Measurements from ENCODE around the gene NUBP2.
"Not testable (repeated sequence)": the region's sequence is repeated elsewhere in the genome, so short reads cannot be mapped to it uniquely, and the experiment has no call there.

Gene NUBP2

GRCh38 chr16:1794908-1795666, 12.3 kb downstream of the NUBP2 start:
- no peak for DNase-seq
- TF ChIP-seq CTCF (IDR thresholded peaks at IDR 0.05; ENCODE audit: low read depth, low read length), result no peak

GRCh38 chr16:1799263-1799662, 16.5 kb downstream of the NUBP2 start:
- not testable (repeated sequence) for DNase-seq; H3K27me3 ChIP-seq (ENCODE audit: insufficient read depth, low read depth, severe bottlenecking); H3K27ac ChIP-seq; H3K36me3 ChIP-seq; H3K4me3 ChIP-seq (ENCODE audit: low read depth, low read length)
- peaks cover 12% of the 10 kb centered on the region for H3K9me3 ChIP-seq (ENCODE audit: severe bottlenecking)

More at GRCh38 chr16:1794908-1795666, 12.3 kb downstream of the NUBP2 start:
- Histone ChIP-seq H3K4me3 (ENCODE audit: low read depth, low read length) (no peak overlapping the region), H3K36me3 (peaks cover 10% of the 10 kb centered on the region), H3K27me3 (ENCODE audit: insufficient read depth, low read depth, severe bottlenecking) (no peaks in the 10 kb centered on the region), H3K27ac (no peak overlapping the region), H3K9me3 (ENCODE audit: severe bottlenecking) (peaks cover 12% of the 10 kb centered on the region)

GRCh38 chr16:1800701-1801100, 17.9 kb downstream of the NUBP2 start:
- Histone ChIP-seq H3K4me3 (ENCODE audit: low read depth, low read length) (no peak overlapping the region), H3K27ac (no peak overlapping the region), H3K9me3 (ENCODE audit: severe bottlenecking) (peaks cover 12% of the 10 kb centered on the region), H3K27me3 (ENCODE audit: insufficient read depth, low read depth, severe bottlenecking) (no peaks in the 10 kb centered on the region), H3K36me3 (peaks cover 4% of the 10 kb centered on the region; the same call in 1 of the 2 replicates)
- no peak for TF ChIP-seq CTCF (IDR thresholded peaks at IDR 0.05; ENCODE audit: low read depth, low read length)
- DNase-seq, result no peak

GRCh38 chr16:1807626-1808025, 24.9 kb downstream of the NUBP2 start:
- no peak for DNase-seq
- Histone ChIP-seq H3K27ac (no peak overlapping the region), H3K27me3 (ENCODE audit: insufficient read depth, low read depth, severe bottlenecking) (no peaks in the 10 kb centered on the region), H3K9me3 (ENCODE audit: severe bottlenecking) (no peaks in the 10 kb centered on the region), H3K4me3 (ENCODE audit: low read depth, low read length) (no peak overlapping the region), H3K36me3 (peaks cover 53% of the 10 kb centered on the region)
- TF ChIP-seq CTCF (IDR thresholded peaks at IDR 0.05; ENCODE audit: low read depth, low read length), result no peak

GRCh38 chr16:1808691-1809090, 25.9 kb downstream of the NUBP2 start:
- Histone ChIP-seq H3K4me3 (ENCODE audit: low read depth, low read length) (no peak overlapping the region), H3K9me3 (ENCODE audit: severe bottlenecking) (no peaks in the 10 kb centered on the region), H3K27me3 (ENCODE audit: insufficient read depth, low read depth, severe bottlenecking) (no peaks in the 10 kb centered on the region), H3K27ac (no peak overlapping the region), H3K36me3 (peaks cover 53% of the 10 kb centered on the region)
- DNase-seq, result no peak
- TF ChIP-seq CTCF (IDR thresholded peaks at IDR 0.05; ENCODE audit: low read depth, low read length), result no peak

- Histone ChIP-seq H3K27me3 (ENCODE audit: insufficient read depth, low read depth, severe bottlenecking) (no peaks in the 10 kb centered on the region), H3K9me3 (ENCODE audit: severe bottlenecking) (no peaks in the 10 kb centered on the region), H3K27ac (no peak overlapping the region), H3K36me3 (peaks cover 53% of the 10 kb centered on the region), H3K4me3 (ENCODE audit: low read depth, low read length) (no peak overlapping the region)
- TF ChIP-seq CTCF (IDR thresholded peaks at IDR 0.05; ENCODE audit: low read depth, low read length), result no peak
- DNase-seq, result no peak
Measured at GRCh38 chr16:1809281-1809801, 26.6 kb downstream of the NUBP2 start.
